Peyer's patch (tissue), 4 donors: ENCODE data around the gene RSAD2.

Experiments
- CTCF ChIP-seq, 6 experiments: fragments of 450-650 bp in 4 of 6; fragments of 200-600 bp in 2 of 6; sonication (generic) in 1 of 6; IDR thresholded peaks; one replicate each; pipeline ENCODE4 v1.5.1; 2017 to 2019; ENCODE audit warnings: antibody characterized with exemption in 6 of 6, mild to moderate bottlenecking in 3 of 6, moderate library complexity in 1 of 6
- POLR2A ChIP-seq, 2 donors: fragments of 450-650 bp; IDR thresholded peaks; one replicate each; pipeline ENCODE4 v1.5.1; 2017; ENCODE audit warnings: antibody characterized with exemption in 2 of 2, mild to moderate bottlenecking in 2 of 2, moderate library complexity in 2 of 2

GRCh38 chr2:6930923-6931647, 53.5 kb downstream of the RSAD2 start:
- no peak for TF ChIP-seq CTCF (IDR thresholded peaks at IDR 0.05)
- TF ChIP-seq POLR2A (IDR thresholded peaks at IDR 0.05): no peak
